HCT116 (cell line): ENCODE results near the gene TOPBP1. TPM values are rescaled to one million over a fixed set of nuclear protein-coding genes. Genes with fewer than 3 reads are reported as not detected.
A peak's percentile ranks its signal among the peaks of the same experiment; 100 is the strongest.

ENCODE experiments used
- ATAC-seq: fragments of 200-7000 bp; cut with Tn5 transposase; 2 replicates; pipeline ENCODE4 v1.9.1; 2020; ENCODE audit warnings: mild to moderate bottlenecking, moderate library complexity
- BruUV-seq: library from RNA; stranded (reverse); fragments of 400-500 nt; replicated peaks from 2 replicates; lab custom pipeline; 2021; lab: Mats Ljungman, UMichigan
- CTCF ChIA-PET: fragments of 300-600 bp; sonication (Branson Sonifier 250); formaldehyde crosslinking; loops from one replicate; lab custom pipeline; 2021; ENCODE audit warnings: antibody characterized with exemption; lab: Charles Lee
- POLR2A ChIA-PET: fragments of 300-600, 350-600 bp; sonication (Branson Sonifier 250); formaldehyde crosslinking; loops from one replicate; lab custom pipeline; 2021; ENCODE audit warnings: antibody characterized with exemption; lab: Charles Lee
- RAD21 ChIA-PET, 2 experiments: fragments of 300-600 bp; sonication (Branson Sonifier 250); formaldehyde crosslinking; loops; one replicate each; lab custom pipeline; 2023; ENCODE audit warnings: low total read pairs in 2 of 2; ENCODE audit not compliant: uncharacterized antibody in 2 of 2, unreplicated experiment in 2 of 2, low non-redundant PET in 1 of 2; lab: Charles Lee
- DNase-seq: peaks from one replicate; pipeline ENCODE4 v3.0.0-alpha.2; 2010; ENCODE audit warnings: low read depth, low spot score
- H2AFZ ChIP-seq: fragments of 200-600 bp; shearing (Covaris generic), sonication (generic); 2 replicates; pipeline ENCODE4 v1.6.1; 2017; ENCODE audit warnings: low read depth, mixed run types, mixed read lengths, antibody characterized with exemption, low read length; ENCODE audit not compliant: poor library complexity, severe bottlenecking
- H3K27ac ChIP-seq: 2 replicates; pipeline ENCODE4 v1.5.1; 2012; ENCODE audit warnings: low read depth, low read length
- H3K27me3 ChIP-seq: fragments of 200-600 bp; sonication (generic); 2 replicates; pipeline ENCODE4 v1.6.1; 2016; ENCODE audit warnings: mixed run types, low read length, mixed read lengths; ENCODE audit not compliant: insufficient read depth
- H3K36me3 ChIP-seq, 2 experiments: fragments of 200-500 bp in 1 of 2; fragments of 200-600 bp in 1 of 2; sonication (Bioruptor generic) in 1 of 2; sonication (generic) in 1 of 2; 2 replicates each; pipeline versions ENCODE4 v1.5.1 to v1.6.1; 2014 to 2016; ENCODE audit warnings: low read length in 2 of 2, inconsistent platforms in 1 of 2, mixed read lengths in 1 of 2, mixed run types in 1 of 2; ENCODE audit not compliant: insufficient read depth in 2 of 2, control insufficient read depth in 1 of 2
- H3K4me1 ChIP-seq, 2 experiments: fragments of 200-600 bp in 1 of 2; sonication (generic) in 1 of 2; 2 replicates each; pipeline versions ENCODE4 v1.5.1 to v1.6.1; 2012 to 2017; ENCODE audit warnings: low read length in 2 of 2, inconsistent platforms in 1 of 2, mild to moderate bottlenecking in 1 of 2, mixed read lengths in 1 of 2, mixed run types in 1 of 2, moderate library complexity in 1 of 2; ENCODE audit not compliant: insufficient read depth in 2 of 2, control insufficient read depth in 1 of 2
- H3K4me2 ChIP-seq: fragments of 200-600 bp; sonication (generic); 2 replicates; pipeline ENCODE4 v1.6.1; 2017; ENCODE audit warnings: mixed run types, low read length, mixed read lengths
- H3K4me3 ChIP-seq, 2 experiments: fragments of 200-600 bp in 1 of 2; sonication (generic) in 1 of 2; replicated peaks in 1 of 2; 2 replicates each; pipeline ENCODE4 v1.5.1; 2011 to 2016; ENCODE audit warnings: low read length in 2 of 2, control low read depth in 1 of 2, low read depth in 1 of 2, mild to moderate bottlenecking in 1 of 2, mixed read lengths in 1 of 2, mixed run types in 1 of 2
- H3K79me2 ChIP-seq: fragments of 200-600 bp; sonication (generic); 2 replicates; pipeline ENCODE4 v1.6.1; 2017; ENCODE audit warnings: mild to moderate bottlenecking, mixed run types, low read length, moderate library complexity, mixed read lengths; ENCODE audit not compliant: insufficient read depth
- H3K9ac ChIP-seq: fragments of 200-600 bp; sonication (generic); 2 replicates; pipeline ENCODE4 v1.6.1; 2016; ENCODE audit warnings: low read length, mixed read lengths
- H3K9me2 ChIP-seq: fragments of 200-600 bp; sonication (generic), shearing (Covaris generic); 2 replicates; pipeline ENCODE4 v1.6.1; 2017; ENCODE audit warnings: mixed run types, mild to moderate bottlenecking, moderate library complexity; ENCODE audit not compliant: insufficient read depth
- H3K9me3 ChIP-seq, 2 experiments: fragments of 200-500 bp in 1 of 2; fragments of 200-600 bp in 1 of 2; sonication (Bioruptor generic) in 1 of 2; sonication (generic) in 1 of 2; 2 replicates each; pipeline ENCODE4 v1.6.1; 2014 to 2017; ENCODE audit warnings: low read length in 2 of 2, mixed read lengths in 2 of 2, inconsistent platforms in 1 of 2, low read depth in 1 of 2, mild to moderate bottlenecking in 1 of 2, mixed run types in 1 of 2, moderate library complexity in 1 of 2; ENCODE audit not compliant: control insufficient read depth in 1 of 2, insufficient read depth in 1 of 2
- H4K20me1 ChIP-seq: fragments of 200-600 bp; sonication (generic), shearing (Covaris generic); 2 replicates; pipeline ENCODE4 v1.6.1; 2017; ENCODE audit warnings: mixed run types, mild to moderate bottlenecking, moderate library complexity; ENCODE audit not compliant: insufficient read depth
- CEBPB ChIP-seq: IDR thresholded peaks from 2 replicates; pipeline ENCODE4 v1.6.1; 2012; ENCODE audit warnings: low read depth
- EGR1 ChIP-seq: IDR thresholded peaks from 2 replicates; pipeline ENCODE4 v1.6.1; 2012; ENCODE audit warnings: low read depth
- EZH2phosphoT487 ChIP-seq: fragments of 200-600 bp; IDR thresholded peaks from 2 replicates; pipeline ENCODE4 v1.6.1; 2018; ENCODE audit warnings: antibody characterized with exemption, borderline replicate concordance
- FOSL1 ChIP-seq: IDR thresholded peaks from 2 replicates; pipeline ENCODE4 v1.6.1; 2012; ENCODE audit warnings: low read depth
- JUND ChIP-seq: IDR thresholded peaks from 2 replicates; pipeline ENCODE4 v1.6.1; 2012
- POLR2A ChIP-seq: IDR thresholded peaks from 2 replicates; pipeline ENCODE4 v1.7.0; 2011; ENCODE audit warnings: borderline replicate concordance; ENCODE audit not compliant: insufficient read depth, insufficient read length; ENCODE audit errors: extremely low read depth
- POLR2AphosphoS5 ChIP-seq: IDR thresholded peaks from 2 replicates; pipeline ENCODE4 v1.6.1; 2011; ENCODE audit warnings: mild to moderate bottlenecking, low read depth, low read length, moderate library complexity
- TCF7L2 ChIP-seq: IDR thresholded peaks from 2 replicates; pipeline ENCODE4 v1.7.0; 2011; ENCODE audit warnings: borderline replicate concordance, inconsistent platforms; ENCODE audit not compliant: insufficient read depth, insufficient read length; ENCODE audit errors: extremely low read depth
- ZFX ChIP-seq: fragments of 450-650 bp; IDR thresholded peaks from 2 replicates; pipeline ENCODE4 v1.6.1; 2017
- ZNF274 ChIP-seq: fragments of 200-500 bp; sonication (Bioruptor generic); IDR thresholded peaks from 2 replicates; pipeline ENCODE4 v1.6.1; 2014; ENCODE audit warnings: mild to moderate bottlenecking, low read depth, low read length, inconsistent platforms
- intact Hi-C: fragments of 100-400 bp; cut with micrococcal nuclease; formaldehyde crosslinking; loops from 2 replicates; pipeline ENCODE4 v1.10.0; 2022
- total RNA-seq: library from RNA; stranded (reverse); gene quantifications from one replicate; pipeline ENCODE4 v1.2.1, GENCODE V29; 2021; ENCODE audit not compliant: unreplicated experiment

TOPBP1 gene
- total RNA-seq, 1 experiment from 2014 or later: 42.2 TPM

- peak overlapping the region; percentile 85 for H3K4me2 ChIP-seq
- TF ChIP-seq POLR2A (peak; percentile 93), JUND (no peak), POLR2AphosphoS5 (peak; percentile 87), ZFX (no peak), EGR1 (no peak), FOSL1 (no peak), TCF7L2 (peak; percentile 77), CEBPB (no peak), ZNF274 (no peak), EZH2phosphoT487 (no peak)
- peak; percentile 88 for ATAC-seq
- H3K79me2 ChIP-seq: peaks cover 40% of the 10 kb centered on the region
- peak overlapping the region; percentile 66 for H3K9ac ChIP-seq
- DNase-seq: peak; percentile 100
- peaks cover 35 to 65% of the 10 kb centered on the region in 2 experiments for H3K4me1 ChIP-seq
- no TSS peak for BruUV-seq
- H3K36me3 ChIP-seq: peaks cover 20 to 25% of the 10 kb centered on the region in 2 experiments
- no peaks in the 10 kb centered on the region for H3K9me3 ChIP-seq
- ChIA-PET CTCF (interaction anchor here (0.6 to 1.5 kb wide), 5 partner anchors 36 to 149 kb away, joined by 3 to 4 read pairs (median 3); no protein-coding TSS in a partner anchor), RAD21 (no interaction called here), POLR2A (interaction anchor here (0.6 to 2.4 kb wide), 7 partner anchors 9 to 110 kb away, joined by 3 to 22 read pairs (median 4); no protein-coding TSS in a partner anchor)
- no peaks in the 10 kb centered on the region for H3K27me3 ChIP-seq
- H2AFZ ChIP-seq: no peak overlapping the region
- H3K4me3 ChIP-seq: peak overlapping the region; percentile 54 to 61
- peak overlapping the region; percentile 96 for H3K27ac ChIP-seq
- no peaks in the 10 kb centered on the region for H3K9me2 ChIP-seq
- H4K20me1 ChIP-seq: peaks cover 25% of the 10 kb centered on the region; the same call in 1 of the 2 replicates
- intact Hi-C loops: loop anchor here (5.0 kb wide), 1 partner anchor 851 kb away; the partner anchor contains the start of gene NPHP3
Observed at GRCh38 chr3:133573054-133573628, 88.6 kb downstream of the TOPBP1 start.
